CD4-positive, alpha-beta T cell treated with Interferon alpha-2 for 1 hour (primary cell): ENCODE results near the gene PYM1.
"Not testable (repeated sequence)": the region's sequence is repeated elsewhere in the genome, so short reads cannot be mapped to it uniquely, and the experiment has no call there.

Experiments used
- DNase-seq, 2 donors: peaks; one replicate each; pipeline ENCODE4 v3.0.0-alpha.2; 2020 to 2022

PYM1 gene

GRCh38 chr12:55908726-55909512, 18.8 kb downstream of the PYM1 start:
- no peak for DNase-seq

GRCh38 chr12:55906056-55906455, 21.6 kb downstream of the PYM1 start:
- no peak for DNase-seq

- DNase-seq: no peak
Observed at GRCh38 chr12:55901881-55902490, 25.7 kb downstream of the PYM1 start.

- no peak for DNase-seq
Observed at GRCh38 chr12:55899082-55899481, 28.6 kb downstream of the PYM1 start.

GRCh38 chr12:55893723-55894122, 34.0 kb downstream of the PYM1 start:
- no peak for DNase-seq

- DNase-seq: no peak
Observed at GRCh38 chr12:55891310-55891709, 36.4 kb downstream of the PYM1 start.

GRCh38 chr12:55885113-55885512, 42.6 kb downstream of the PYM1 start:
- DNase-seq: no peak

GRCh38 chr12:55877824-55878223, 49.9 kb downstream of the PYM1 start:
- no peak for DNase-seq

- no peak for DNase-seq
Observed at GRCh38 chr12:55875704-55876467, 51.8 kb downstream of the PYM1 start.

GRCh38 chr12:55874443-55874842, 53.3 kb downstream of the PYM1 start:
- DNase-seq: no peak

- not testable (repeated sequence) for DNase-seq
Observed at GRCh38 chr12:55866454-55867004, 61.2 kb downstream of the PYM1 start.

- DNase-seq: no peak
Observed at GRCh38 chr12:55865327-55865726, 62.4 kb downstream of the PYM1 start.

- DNase-seq: not testable (repeated sequence)
Observed at GRCh38 chr12:55862931-55863330, 64.8 kb downstream of the PYM1 start.

- no peak for DNase-seq
Observed at GRCh38 chr12:55862286-55862685, 65.4 kb downstream of the PYM1 start.

- DNase-seq: no peak
Observed at GRCh38 chr12:55861871-55862270, 65.8 kb downstream of the PYM1 start.

- no peak for DNase-seq
Observed at GRCh38 chr12:55861396-55861795, 66.3 kb downstream of the PYM1 start.

GRCh38 chr12:55852740-55853139, 75.0 kb downstream of the PYM1 start:
- no peak for DNase-seq
